GM21786 (cell line): ENCODE data around the gene IQCN.

Experiments
- ATAC-seq: cut with Tn5 transposase; IDR thresholded peaks from one replicate; pipeline ENCODE4 v1.9.1; 2021; ENCODE audit not compliant: unreplicated experiment

IQCN gene

DNA sequence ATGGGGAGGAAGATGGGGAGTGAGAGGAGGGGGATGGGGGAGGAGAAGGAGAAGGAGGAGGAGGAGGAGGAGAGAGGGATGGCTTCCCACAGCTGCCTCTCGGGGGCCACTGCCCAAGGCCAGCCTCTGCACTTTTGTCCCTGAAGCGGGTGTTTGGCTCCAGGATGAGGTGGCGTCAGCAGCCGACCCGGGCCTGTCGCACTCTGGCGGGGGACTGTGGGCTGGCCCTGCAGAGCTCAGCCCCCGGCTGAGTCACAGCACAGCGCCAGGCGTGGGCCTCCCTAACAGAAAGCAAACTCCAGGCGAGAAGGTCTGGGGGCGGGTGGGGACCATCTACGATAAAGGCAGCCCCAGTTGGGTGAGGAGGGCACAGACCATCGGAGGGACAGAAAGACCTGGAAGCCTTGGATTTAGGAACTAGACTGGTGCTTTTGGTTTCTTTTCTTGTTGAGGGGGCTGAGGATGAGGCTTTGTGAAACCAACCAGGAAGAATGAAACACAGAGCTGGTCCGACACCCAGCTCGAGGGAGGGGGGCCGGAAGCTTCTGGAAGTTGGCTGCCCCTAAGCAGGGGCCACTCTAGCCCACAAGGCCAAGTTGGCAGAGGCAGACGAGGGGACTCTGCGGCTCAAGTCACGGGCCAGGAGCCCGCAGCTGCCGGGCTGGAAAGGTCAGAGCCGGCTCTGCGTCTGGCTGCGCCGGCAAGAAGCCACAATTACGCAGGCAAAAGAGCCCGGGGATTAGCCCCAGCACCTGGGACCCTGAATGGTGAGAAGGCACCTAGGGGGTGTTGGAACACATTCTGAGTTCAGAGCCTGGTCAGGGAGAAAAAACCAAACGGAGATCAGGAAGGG lies 30.4 kb upstream of the IQCN start:
- peak; percentile 34 for ATAC-seq

DNA sequence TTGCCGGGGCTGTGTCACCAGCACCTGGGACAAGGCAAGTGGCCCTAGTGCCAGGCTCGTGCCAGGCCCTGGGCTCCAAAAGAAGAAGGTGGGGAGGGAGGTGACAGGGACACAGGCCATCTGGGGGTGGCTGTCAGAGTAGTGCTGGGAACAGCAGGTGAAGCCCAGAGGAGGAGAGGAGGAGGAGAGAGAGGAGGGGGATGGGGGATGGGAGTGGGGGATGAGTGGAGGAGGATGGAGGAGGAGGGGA lies 29.9 kb upstream of the IQCN start:
- no peak for ATAC-seq

DNA sequence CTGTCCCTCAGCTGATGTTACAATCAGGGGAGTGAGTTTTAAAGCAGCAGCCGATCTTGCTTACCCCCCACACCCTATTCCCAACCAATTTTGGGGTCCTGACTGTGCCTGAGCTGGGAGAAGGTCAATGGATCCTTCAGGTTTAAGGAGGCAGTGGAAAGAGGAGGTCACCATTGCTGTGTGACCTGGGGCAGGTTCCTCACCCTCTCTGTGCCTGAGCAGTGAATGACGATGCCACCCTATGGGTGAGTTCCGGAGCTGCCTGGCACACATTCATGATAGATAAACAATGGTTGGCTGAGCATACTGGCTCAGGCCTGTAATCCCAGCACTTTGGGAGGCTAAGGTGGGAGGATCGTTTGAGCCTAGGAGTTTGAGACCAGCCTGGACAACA lies 27.5 kb upstream of the IQCN start:
- no peak for ATAC-seq

DNA sequence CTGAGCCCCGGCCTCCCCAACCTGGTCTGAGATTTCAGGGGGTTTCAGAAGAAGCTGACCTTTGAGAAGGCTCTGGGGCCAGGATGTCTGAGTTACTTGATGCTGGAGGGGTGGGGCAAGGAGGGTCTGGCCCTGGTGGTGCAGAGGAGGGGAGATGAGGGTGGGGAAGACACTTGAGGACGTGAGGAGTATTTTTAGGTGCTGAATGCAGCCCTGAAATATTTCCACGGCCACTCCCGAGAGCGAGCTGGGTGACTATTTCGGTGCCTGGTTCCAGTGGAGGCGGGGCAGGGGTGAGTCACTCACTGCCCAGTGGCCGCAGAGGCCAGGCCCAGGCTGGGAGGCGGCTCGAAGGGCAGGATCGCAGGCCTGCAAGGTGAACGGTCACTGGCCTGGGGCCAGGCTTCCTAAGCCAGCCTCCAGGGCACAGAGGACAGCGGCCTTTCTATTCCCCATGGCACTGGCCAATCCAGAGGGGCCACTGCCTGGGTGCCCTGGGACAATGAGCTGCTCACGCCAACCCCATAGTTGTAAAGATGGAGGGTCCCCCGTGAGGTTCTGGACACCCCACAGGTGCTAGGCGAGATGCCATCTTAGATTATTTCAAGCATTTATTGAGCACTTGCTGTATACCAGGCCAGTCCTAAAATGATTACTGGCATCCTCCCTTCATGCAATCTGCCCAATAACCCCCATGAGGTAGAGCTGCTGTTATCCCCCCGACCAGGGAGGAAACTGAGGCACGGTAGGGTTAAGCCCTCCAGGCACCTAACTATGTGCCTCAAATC lies 26.9 kb upstream of the IQCN start:
- no peak for ATAC-seq

DNA sequence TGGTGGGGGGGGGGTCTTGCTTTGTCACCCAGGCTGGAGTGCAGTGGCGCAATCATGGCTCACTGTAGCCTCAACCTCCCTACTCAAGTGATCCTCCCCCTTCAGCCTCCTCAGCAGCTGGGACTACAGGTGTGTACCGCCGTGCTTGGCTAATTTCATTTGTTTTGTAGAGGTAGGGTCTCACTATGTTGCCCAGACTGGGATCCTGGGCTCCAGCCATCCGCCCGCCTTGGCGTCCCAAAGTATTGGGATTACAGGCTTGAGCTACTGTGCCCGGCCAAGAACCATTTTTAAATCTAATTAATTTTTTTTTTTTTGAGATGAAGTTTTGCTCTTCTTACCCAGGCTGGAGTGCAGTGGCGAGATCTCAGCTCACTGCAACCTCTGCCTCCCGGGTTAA lies 25.4 kb upstream of the IQCN start:
- no peak for ATAC-seq

DNA sequence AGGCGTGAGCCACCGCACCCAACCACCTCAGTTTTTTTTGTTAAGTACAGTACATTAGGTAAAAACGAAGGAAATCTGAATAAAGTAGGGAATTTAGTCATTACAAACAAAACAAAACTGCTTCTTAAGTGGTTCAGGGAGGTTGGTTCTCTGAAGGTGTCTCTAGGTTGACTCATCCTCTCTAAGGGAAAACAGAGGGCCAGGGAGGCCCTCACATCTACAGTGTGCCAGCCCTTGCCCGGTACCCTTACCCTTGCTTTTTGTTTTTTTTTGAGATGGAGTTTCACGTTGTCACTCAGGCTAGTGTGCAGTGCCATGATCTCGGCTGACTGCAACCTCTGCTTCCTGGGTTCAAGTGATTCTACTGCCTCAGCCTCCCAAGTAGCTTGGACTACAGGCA lies 24.3 kb upstream of the IQCN start:
- no peak for ATAC-seq

DNA sequence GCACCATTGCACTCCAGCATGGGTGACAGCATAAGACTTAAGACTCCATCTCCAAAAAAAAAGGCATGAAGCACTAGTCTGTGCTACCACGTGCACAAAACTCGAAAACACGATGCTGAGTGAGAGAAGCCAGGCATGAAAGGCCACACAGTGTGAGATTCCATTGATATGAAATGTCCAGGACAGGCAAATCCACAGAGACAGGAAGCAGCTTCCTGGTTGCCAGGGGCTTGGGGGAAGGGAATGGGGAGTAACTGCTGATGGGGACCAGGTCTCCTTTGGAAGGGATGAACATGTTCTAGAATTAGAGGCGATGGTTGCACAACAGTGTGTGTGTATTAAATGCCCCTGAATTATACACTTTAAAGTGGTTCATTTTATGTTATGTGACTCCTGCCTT lies 23.1 kb upstream of the IQCN start:
- ATAC-seq: no peak

DNA sequence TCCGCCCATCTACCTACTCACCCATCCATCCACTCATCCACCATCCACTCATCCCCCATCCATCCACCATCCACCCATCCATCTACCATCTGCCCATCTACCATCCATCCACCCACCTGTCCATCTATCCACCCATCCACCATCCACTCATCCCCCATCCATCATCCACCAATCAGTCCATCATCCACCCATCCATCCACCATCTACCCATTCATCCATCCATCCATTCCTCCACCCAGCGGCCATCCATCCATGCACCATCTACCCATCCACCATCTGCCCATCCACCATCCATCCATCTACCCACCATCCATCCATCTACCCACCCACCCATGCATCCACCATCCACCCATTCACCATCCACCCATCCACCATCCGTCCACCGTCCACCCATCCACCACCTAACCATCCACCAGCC lies 20.8 kb upstream of the IQCN start:
- ATAC-seq: no peak

DNA sequence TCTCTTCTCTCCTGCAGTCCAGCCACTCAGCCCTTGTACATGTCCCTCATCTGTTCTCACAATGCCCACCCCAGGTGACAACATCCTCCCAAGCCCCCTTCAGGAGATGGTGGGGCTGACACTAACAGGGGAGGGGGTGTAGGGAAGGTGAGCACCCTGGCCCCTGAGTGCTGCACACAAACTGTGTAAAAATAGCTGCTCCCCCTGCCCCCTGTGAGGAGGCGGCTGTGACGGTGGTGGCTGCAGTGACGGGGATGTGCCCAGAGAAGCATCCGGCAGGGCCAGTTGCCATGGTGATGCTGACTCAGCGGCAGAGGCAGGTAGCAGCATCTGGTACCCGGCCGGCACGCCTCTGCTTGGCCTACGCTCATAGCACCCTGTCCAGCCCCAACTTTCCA lies 20.2 kb upstream of the IQCN start:
- no peak for ATAC-seq

DNA sequence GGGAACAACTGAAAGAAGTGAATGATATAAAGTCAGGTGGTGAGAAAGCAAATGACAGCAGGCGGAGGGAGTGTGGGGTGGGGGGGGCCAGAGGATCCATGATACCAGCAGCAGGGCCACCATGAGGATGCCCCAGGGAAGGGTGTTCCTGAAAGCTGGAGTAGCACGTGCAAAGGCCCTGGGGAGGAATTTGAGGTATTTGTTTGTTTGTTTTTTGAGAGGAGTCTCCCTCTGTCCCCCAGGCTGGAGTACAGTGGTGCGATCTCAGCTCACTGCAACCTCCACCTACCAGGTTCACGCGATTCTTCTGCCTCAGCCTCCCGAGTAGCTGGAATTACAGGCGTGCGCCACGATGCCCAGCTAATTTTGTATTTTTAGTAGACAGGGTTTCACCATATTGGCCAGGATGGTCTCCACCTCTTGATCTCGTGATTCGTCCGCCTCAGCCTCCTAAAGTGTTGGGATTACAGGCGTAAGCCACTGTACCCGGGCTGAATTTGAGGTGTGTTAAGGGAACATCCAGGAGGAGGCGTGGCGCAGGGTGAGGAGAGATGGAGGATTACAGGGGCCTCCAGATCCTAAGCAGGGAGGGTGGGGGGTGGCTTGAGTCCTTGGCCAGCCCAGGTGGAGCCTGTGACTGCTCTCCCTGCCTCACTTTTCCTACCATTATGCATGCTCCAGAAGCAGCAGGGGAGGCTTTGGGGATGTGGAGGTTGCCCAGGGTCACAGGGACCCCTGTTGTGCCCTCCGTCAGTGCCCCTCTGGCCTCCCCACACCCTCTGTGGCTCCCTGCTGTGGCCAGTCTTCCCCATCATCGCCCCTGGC lies 19.6 kb upstream of the IQCN start:
- no peak for ATAC-seq

DNA sequence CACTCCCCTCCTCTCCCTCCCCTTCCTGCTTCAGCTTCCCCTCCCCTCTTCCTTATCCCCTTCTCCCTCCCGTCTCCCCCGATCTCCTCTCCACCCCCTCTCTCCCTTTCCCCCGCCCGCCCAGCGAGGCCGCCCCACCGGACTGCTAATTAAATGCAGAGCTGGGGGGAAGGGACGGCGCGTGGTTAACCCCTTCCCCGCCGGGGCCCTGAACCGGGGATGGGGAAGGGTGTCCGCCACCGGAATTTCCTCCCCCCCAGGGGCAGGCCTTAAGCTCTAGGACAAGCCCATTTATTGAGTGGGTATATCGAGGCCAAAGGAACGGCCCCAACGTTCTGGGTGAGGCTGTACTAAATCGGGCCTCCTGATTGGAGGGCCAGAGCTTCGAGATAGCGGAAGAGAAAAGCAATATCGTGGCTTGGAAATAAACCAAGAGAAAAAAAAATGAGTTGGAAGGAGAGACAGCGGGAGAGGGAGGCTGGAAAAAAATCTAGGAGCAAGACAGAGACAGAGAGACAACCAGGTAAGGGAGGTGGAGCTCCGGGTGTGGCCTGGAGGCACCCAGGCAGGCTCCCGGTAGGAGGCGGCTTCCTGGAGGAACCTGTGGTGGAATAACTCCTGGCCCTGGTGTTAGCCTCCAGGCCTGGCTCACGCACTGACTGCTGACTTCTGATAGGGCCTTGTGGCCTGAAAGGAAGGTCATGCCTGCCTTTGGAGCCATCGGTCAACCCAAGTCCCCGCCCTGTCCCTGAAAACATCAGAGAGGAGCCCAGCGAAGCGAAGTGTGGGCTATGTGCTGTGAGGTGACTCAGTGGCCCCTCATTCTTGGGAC lies 18.8 kb upstream of the IQCN start:
- no peak for ATAC-seq

DNA sequence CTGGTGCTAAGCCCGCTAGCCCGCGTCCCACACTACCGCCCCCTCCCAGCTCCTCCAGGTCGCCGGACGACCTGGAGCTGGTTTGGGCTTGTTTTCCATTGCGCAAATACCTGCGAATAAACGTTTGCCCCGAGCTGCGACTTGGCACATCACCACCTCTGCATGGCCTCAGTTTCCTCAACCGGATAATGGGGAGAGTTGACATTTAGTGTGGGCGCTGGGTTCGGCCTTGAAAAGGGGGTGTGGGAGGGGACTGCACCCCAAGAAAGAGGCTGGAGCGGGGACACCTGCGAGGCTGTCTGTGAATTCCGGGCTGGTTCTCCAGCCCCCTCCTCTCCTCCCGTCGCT lies 18.2 kb upstream of the IQCN start:
- no peak for ATAC-seq

DNA sequence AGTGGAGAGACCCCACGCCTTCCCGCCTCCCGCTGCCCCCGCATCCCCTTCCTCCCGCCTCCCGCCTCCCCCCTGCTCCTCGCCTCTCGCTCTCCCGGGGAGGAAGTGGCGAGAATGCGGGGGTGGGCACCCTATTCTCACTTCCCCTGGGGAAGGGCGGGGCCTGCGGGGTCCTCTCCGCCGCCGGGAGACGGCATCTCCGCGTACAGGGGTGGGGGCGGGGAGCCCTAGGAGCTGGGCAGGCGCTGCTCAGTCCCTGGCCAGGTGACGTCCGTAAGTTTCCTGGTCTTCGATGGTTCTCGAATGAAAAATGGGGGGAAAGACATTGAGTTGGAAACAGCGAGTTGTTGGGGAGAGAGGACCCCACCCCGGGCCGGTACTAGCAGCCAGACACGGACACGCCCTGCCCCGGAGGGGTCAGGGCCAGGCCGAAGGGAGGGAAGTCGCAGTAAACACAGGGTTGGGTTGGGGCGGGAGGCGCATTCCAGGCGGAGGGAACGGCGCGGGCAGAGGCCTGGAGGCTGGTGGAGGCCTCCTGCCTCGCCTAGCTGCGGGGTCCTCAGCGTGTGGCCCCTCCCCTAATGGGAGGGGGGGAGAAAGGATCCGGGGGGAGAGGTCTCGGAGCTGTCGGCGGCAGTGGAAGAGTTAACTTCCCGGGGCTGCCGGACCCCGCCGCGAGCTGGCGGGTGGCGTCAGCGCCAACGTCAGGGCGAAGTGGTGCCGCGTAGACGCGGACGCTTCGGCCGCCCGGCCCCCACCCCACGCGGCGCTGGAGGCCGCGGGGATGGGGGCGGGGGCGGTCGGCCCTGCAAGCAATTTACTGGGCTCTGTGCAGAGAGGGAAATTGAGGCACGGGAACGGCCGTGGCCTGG lies 17.6 kb upstream of the IQCN start:
- peak; percentile 45 for ATAC-seq

DNA sequence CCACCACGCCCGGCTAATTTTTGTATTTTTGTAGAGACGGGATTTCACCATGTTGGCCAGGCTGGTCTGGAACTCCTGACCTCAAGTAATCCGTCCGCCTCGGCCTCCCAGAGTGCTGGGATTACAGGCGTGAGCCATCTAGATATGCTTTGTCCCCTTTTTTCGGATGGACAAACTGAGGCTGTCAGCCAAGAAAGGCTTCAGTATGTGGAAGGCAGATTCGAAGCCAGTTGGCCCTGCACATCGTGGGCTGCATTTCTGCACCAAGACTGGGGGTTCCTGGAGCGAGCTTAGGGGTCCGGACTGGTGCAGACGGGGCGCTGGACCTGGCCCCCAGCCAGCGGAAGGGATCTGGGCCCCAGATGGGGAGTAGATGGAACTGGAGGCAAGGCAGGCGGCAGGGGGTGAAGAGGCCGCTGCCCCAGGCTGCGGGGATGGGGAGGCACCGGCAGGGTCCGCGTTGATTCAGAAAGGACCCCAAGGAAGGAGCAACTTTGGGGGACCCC lies 16.8 kb upstream of the IQCN start:
- peak; percentile 12 for ATAC-seq

DNA sequence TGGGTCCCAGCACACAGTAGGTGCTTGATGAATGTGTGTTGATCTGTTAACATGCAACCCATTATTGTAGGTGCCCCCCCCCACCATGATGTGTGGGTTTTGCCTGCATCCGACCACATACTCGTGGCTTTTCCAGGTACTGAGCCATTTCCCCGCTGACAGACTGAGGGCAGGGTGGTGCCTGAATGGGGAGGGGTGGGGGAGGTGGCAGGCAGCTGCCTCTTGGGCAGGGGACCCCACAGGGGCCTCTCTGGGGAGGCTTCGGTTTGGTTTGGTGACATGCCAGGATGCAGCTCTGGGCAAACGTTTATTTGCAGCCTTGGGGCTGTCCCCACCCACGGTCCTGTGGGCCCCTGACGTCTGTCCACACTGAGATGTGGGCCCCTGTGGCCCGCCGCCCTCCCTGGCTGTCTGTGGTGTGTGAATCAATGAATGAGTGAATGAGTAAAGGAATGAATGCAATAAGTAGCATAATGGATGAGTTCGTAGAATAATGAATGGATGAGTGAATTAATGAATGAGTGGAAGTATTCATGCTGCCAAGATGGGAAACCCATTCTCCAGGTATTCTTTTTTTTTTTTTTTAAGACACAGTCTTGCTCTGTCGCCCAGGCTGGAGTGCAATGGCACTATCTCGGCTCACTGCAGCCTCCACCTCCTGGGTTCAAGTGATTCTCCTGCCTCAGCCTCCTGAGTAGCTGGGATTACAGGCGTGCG lies 16.2 kb upstream of the IQCN start:
- ATAC-seq: peak; percentile 34

DNA sequence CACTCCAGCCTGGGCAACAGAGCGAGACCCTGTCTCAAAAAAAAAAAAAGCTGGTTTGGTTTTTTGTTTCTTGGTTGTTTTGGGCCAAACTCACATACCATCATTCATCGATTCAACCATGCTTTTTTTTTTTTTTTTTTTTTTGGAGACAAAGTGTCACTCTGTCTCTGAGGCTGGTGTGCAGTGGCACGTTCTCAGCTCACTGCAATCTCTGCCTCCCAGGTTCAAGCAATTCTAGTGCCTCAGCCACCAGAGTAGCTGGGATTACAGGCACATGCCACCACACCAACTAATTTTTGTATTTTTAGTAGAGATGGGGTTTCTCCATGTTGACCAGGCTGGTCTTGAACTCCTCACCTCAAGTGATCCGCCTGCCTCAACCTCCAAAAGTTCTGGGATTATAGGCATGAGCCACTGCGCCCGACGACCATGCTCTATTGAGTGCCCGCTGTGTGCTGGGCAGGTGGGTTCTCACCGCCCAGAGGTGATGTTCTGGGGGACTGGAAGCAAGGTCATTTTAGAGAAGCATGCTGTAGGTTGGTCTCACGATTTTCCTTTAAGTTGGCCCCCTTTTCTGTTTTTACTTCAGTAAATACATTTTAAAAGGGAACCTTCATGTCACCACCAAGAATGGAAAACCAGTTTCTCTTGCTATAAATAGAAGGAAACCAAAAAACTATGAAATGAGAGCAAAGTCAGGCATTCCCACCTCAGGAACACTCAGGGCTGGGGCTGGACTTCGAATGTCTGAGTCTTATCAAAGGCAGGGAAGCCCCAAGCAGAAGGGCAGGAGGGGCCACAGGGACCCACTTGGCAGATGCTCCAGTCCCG lies 15.4 kb upstream of the IQCN start:
- no peak for ATAC-seq

DNA sequence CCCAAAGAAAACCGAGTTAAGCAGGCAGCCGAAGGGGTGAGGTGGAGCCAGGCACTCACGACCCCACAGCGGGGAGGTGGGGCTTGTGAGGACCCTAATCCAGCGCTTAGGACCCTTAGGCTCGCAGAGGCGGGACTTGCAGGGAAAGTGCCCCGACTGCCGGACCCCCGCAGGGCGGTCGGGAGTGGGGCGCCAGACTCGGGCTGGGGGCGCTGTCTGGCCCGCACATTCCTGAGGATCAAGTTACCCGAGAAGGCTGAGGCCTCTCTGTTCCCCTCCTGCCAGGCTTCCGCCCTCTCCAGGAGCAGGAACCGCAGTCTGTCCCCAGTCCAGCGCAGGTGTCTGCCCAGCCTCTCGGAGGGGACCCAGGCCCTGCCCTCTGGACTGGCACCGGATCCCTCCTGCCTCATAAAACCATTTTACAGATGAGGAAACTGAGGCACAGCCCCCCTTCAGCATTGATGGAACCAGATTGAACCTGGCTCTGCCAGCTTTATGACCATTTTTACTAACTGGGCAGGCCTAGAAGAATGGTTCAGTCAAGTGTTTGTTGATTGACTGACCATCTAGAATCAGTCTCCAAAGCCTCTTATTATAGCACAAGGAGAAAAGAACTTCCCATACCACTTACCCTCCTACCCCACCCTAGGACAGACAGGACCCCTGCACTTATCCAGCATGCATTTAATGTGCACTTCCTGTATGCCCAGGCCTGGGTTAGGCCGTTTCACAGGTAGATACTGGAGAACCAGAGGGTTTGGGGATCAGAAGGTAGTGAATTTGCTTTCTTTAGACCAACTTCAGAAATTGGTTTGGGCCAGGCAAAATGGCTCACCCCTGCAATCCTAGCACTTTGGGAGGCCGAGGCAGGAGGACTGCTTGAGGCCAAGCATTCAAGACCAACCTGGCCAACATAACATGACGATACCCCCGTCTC lies 13.9 kb upstream of the IQCN start:
- ATAC-seq: no peak
